LoVo (cell line): ENCODE measurements around the gene PRKAR1B.

Experiments used
- DNase-seq: peaks from one replicate; pipeline ENCODE4 v3.0.0-alpha.2; 2016; ENCODE audit warnings: low spot score

PRKAR1B gene

GRCh38 chr7:727104-727805 is at the start of gene PRKAR1B:
TSS of gene PRKAR1B (minus strand) at chr7:727281. CDS start at chr7:711505, 15,776 bp downstream.
- peak; percentile 41 for DNase-seq

GRCh38 chr7:776381-776780 is 49.3 kb upstream of the PRKAR1B start:
- DNase-seq: no peak

- DNase-seq: no peak
Observed at GRCh38 chr7:774161-775109, 47.4 kb upstream of the PRKAR1B start.

DNA sequence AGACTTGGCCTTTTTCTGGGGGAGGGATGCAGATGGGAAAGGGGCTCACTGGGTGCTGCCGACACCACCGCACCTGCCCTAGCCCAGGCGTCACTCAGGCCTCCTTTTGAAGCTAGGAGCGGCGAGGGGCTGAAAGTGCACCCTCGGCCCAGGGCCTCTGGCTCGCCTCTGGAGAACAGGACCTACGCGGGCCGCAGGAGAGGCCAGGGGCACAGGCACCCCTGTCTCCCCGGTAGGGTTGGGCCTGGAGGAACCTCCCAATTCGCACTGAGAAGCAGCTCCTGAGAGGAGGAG is 46.5 kb upstream of the PRKAR1B start:
- DNase-seq: no peak

- no peak for DNase-seq
Observed at GRCh38 chr7:772861-773621, 46.0 kb upstream of the PRKAR1B start.

DNA sequence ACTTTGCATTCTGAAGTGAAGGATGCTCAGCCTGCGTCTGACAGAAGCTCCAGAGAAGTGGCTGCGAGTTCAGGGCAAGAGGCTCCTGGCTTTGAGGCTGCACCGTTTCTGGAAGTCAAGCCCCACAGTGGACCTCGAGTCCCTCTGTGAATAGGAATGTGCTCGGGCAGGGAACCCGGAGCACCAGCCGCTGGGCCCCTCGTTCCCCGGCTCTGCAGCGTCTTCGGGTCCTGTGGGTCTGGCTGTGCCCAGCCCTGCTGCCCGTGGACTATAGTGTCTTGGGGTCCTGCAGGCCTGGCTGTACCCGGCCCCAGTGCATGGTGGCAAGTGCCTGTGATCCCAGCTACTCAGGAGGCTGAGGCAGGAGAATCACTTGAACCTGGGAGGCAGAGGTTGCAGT is 45.3 kb upstream of the PRKAR1B start:
- DNase-seq: no peak

- no peak for DNase-seq
Observed at GRCh38 chr7:772005-772294, 44.9 kb upstream of the PRKAR1B start.

DNA sequence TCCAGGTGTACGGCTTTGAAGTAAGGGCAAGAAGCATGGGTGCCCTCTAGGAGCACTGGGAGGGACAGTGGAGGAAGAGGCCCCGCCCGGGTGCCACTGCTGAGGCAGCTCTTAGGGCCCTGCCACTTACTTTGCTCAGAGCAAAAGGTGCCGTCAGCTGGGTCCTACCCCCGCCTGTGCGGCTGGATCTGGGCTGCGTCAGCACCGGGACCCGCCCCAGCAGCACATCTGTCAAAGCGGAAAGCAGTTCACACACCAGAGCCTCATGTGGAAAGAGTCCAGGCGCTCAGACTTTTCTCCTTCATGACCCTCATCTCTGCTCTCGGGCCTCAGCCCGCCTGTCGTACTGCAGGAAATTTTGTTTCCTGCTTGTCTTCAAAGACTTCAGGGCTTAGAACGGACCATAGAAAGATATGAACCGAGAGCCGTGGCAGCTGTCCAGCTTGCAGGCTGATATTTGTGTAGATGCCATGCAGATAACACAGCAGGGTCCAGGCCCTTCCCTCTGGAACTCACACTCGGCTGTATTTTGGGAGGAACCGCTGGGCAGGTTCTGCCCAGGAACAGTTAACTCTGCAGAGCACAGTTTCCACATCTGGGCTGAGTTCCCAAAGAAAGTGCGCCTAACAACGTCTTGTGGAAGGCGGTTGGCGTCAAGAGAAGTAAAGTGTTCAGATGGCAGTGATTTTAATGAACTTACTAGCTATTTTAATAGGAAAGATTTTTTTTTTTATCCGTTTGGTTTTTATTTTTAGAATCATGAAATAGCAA is 44.3 kb upstream of the PRKAR1B start:
- no peak for DNase-seq

- no peak for DNase-seq
Observed at GRCh38 chr7:770741-771166, 43.7 kb upstream of the PRKAR1B start.

DNA sequence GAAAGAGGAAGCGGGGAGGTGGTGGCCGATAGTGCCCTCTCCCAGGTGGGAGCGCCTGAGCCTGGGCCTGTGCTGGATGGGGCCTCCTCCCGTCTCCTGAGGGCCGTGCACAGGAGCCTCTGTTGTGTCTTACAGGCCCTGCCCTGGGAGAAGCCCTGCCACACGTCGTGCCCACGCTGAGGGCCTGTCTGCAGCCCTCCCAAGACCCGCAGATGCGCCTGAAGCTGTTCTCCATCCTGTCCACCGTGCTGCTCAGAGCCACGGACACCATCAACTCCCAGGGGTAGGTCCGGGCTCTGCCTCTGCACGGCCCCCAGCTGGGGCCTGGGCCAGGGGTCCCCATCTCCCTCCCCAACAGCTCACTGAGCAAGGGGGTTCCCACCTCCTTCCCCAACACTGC is 43.3 kb upstream of the PRKAR1B start:
- DNase-seq: no peak

GRCh38 chr7:768881-769504 is 41.9 kb upstream of the PRKAR1B start:
- no peak for DNase-seq

- no peak for DNase-seq
Observed at GRCh38 chr7:767941-768731, 41.1 kb upstream of the PRKAR1B start.

DNA sequence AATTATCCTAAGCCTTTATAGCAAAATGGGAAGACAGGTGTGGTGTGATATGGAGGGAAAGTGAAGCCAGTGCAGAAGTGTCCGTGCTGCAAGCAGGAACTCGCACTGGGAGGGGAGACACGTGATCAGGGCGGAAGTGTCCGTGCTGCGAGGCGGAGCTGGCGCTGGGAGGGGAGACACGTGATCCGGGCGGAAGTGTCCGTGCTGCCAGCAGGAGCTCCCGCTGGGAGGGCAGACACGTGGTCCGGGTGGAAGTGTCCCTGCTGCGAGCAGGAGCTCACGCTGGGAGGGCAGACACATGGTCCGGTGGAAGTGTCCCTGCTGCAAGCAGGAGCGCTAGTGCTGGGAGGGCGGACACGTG is 40.5 kb upstream of the PRKAR1B start:
- DNase-seq: no peak

- DNase-seq: no peak
Observed at GRCh38 chr7:765383-765782, 38.3 kb upstream of the PRKAR1B start.

DNA sequence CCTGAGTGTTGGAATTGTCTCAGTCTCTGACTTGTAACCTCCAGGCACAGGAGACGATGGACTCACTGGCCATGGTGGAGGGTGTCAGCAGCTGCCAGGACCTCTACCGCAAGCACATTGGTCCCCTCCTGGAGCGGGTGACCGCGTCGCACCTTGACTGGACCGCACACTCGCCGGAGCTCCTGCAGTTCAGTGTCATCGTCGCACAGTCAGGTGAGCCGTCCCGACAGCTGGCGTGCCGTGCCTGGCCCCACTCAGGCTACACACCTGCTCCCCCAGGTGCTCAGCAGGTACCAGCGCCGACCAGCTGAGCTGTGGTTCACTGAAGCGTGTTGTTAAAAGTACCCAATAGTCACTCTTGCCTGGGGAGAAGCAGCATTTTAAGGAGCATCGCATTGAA is 36.7 kb upstream of the PRKAR1B start:
- no peak for DNase-seq

DNA sequence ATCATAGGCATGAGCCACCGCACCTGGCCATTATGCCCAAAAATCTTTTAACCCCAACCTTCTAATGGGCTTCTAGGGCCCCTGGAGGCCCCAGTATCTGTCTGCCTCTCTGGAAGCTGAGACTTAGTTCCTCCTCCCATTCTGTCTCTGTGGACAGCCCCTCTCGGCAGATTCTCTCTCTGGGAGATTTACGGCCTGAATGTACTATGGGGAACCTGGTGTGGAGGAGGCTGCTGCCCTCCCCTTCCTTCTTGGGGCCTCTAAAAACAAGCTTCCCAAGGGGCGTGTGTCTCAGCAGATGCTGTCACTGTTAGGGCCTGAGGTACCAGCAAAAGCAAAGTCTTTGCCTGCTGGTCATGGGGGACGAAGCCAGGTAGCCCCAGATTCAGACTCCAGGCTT is 35.8 kb upstream of the PRKAR1B start:
- no peak for DNase-seq

DNA sequence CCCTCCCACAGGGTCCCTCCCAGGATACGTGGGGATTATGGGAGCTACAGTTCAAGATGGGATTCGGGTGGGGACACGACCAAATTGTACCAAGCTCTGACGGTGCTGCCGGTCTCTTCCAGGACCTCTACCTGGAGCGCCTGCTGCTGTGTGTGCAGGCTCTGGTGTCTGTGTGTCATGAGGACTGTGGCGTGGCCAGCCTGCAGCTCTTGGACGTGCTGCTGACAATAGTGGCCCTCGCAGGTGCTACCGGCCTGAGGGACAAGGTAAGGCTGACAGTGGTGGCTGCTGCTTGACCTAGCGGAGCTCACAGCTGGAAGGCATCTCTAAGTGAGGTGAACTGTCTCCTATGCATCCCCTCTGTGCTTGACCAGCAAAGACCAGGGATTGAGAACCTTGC is 34.5 kb upstream of the PRKAR1B start:
- DNase-seq: no peak

DNA sequence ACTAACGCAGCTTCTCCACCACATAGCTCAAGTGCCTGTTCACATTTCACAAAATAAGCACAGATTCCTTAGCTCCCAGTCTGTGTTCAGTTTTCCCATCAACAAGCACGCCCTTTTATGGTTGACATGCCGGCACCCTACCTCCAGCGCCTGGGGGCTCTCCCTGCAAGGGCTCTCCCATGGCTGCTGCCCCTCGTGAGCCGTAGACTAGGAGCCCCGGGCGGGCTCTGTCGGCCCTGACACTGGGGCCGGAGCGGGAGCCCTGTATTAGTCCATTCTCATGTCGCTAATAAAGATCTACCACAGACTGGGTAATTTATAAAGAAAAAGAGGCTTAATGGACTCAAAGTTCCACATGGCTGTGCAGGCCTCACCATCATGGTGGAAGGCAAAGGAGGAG is 34.0 kb upstream of the PRKAR1B start:
- no peak for DNase-seq

DNA sequence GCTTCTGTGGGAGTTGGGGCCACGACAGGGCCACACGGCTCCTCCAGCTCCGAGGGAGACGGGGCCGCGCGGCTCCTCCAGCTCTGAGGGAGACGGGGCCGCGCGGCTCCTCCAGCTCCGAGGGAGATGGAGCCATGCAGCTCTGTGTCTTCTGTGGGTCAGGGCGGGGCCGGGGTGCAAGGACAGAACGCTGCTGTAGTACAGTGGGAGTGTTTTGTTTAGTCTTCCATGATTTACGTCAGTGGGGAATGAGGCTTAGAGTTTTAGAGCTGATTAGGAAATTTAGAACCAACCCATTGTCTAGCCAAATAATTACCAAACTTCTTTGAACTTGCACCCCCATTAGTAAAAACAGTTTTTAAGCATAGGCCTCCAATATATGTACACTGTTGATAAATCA is 32.9 kb upstream of the PRKAR1B start:
- no peak for DNase-seq

- no peak for DNase-seq
Observed at GRCh38 chr7:759569-759968, 32.5 kb upstream of the PRKAR1B start.

DNA sequence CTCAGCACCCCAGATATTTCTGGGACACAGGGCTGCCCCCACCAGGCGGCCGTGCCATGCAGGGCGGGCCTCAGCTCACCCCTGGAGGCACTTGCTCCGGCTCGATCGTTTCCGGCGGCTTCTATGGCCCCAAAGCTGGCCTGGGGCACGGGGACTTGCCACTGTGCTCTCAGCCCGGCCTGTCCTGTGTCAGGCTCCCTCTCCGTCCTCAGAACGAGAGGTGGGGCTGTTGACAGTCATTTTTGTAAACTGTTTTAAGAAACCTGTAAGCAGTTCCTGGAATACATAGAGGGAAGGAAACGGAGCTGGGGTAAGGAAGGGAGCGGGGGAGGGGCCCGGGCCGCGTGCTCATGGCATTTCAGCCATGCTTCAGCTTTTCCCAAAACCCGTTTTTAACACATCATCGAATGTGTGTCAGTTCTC is 30.7 kb upstream of the PRKAR1B start:
- no peak for DNase-seq
